Astrocyte (in vitro differentiated cells and primary cell): ENCODE data around the gene CIART. TPM values are rescaled to one million over a fixed set of nuclear protein-coding genes. Genes with fewer than 3 reads are reported as not detected.

Experiments used
- DNase-seq: peaks from one replicate; pipeline ENCODE4 v3.0.0-alpha.2; 2010; ENCODE audit warnings: low read depth
- FAIRE-seq: peaks from 2 replicates; lab custom pipeline; 2011; peaks lifted over from hg19 to GRCh38; lab: Jason Lieb, UNC
- H2AFZ ChIP-seq: 2 replicates; pipeline ENCODE4 v1.6.0; 2012; ENCODE audit warnings: low read depth, low read length, inconsistent platforms
- H3K27ac ChIP-seq: 2 replicates; pipeline ENCODE4 v1.5.1; 2011; ENCODE audit warnings: low read depth, low read length, inconsistent platforms
- H3K27me3 ChIP-seq: 2 replicates; pipeline ENCODE4 v1.6.0; 2011; ENCODE audit warnings: low read length, inconsistent platforms; ENCODE audit not compliant: insufficient read depth
- H3K36me3 ChIP-seq: 2 replicates; pipeline ENCODE4 v1.5.1; 2011; ENCODE audit warnings: low read length, inconsistent platforms; ENCODE audit not compliant: insufficient read depth
- H3K4me1 ChIP-seq: 2 replicates; pipeline ENCODE4 v1.5.1; 2011; ENCODE audit warnings: low read length, inconsistent platforms; ENCODE audit not compliant: insufficient read depth
- H3K4me2 ChIP-seq: 2 replicates; pipeline ENCODE4 v1.6.0; 2012; ENCODE audit warnings: low read length, inconsistent platforms
- H3K4me3 ChIP-seq: 2 replicates; pipeline ENCODE4 v1.5.1; 2011; ENCODE audit warnings: low read depth, mild to moderate bottlenecking, low read length, inconsistent platforms; ENCODE audit not compliant: insufficient read depth
- H3K79me2 ChIP-seq: 2 replicates; pipeline ENCODE4 v1.6.0; 2012; ENCODE audit warnings: mild to moderate bottlenecking, low read length, inconsistent platforms; ENCODE audit not compliant: insufficient read depth
- H3K9ac ChIP-seq: 2 replicates; pipeline ENCODE4 v1.6.0; 2012; ENCODE audit warnings: mild to moderate bottlenecking, low read length, inconsistent platforms
- H3K9me3 ChIP-seq: 2 replicates; pipeline ENCODE4 v1.5.1; 2012; ENCODE audit warnings: low read depth, mild to moderate bottlenecking, low read length, inconsistent platforms; ENCODE audit not compliant: insufficient read depth
- H4K20me1 ChIP-seq: 2 replicates; pipeline ENCODE4 v1.6.0; 2012; ENCODE audit warnings: low read length, inconsistent platforms; ENCODE audit not compliant: insufficient read depth
- H3K27ac Mint-ChIP-seq: one replicate; pipeline ENCODE4 v1.8.0; 2021; ENCODE audit warnings: mild to moderate bottlenecking, mixed read lengths; ENCODE audit not compliant: unreplicated experiment
- H3K27me3 Mint-ChIP-seq: one replicate; pipeline ENCODE4 v1.8.0; 2021; ENCODE audit warnings: low read depth, mixed read lengths; ENCODE audit not compliant: unreplicated experiment
- H3K36me3 Mint-ChIP-seq: one replicate; pipeline ENCODE4 v1.8.0; 2021; ENCODE audit warnings: low read depth, mixed read lengths; ENCODE audit not compliant: unreplicated experiment
- H3K4me1 Mint-ChIP-seq: one replicate; pipeline ENCODE4 v1.8.0; 2021; ENCODE audit warnings: low read depth, mixed read lengths; ENCODE audit not compliant: unreplicated experiment
- H3K4me3 Mint-ChIP-seq: one replicate; pipeline ENCODE4 v1.8.0; 2021; ENCODE audit warnings: mild to moderate bottlenecking, moderate library complexity, mixed read lengths; ENCODE audit not compliant: unreplicated experiment
- H3K9me3 Mint-ChIP-seq: one replicate; pipeline ENCODE4 v1.8.0; 2021; ENCODE audit warnings: mild to moderate bottlenecking, mixed read lengths; ENCODE audit not compliant: unreplicated experiment
- EZH2 ChIP-seq: IDR thresholded peaks from 2 replicates; pipeline ENCODE4 v1.6.1; 2012; ENCODE audit warnings: mild to moderate bottlenecking, low read length, inconsistent platforms; ENCODE audit not compliant: insufficient read depth
- total RNA-seq: library from RNA; stranded (reverse); gene quantifications from 2 replicates; pipeline ENCODE4 v1.2.1, GENCODE V29; 2021
- TF ChIP-seq, protein P1 (sequence below): IDR thresholded peaks from 2 replicates; pipeline ENCODE4 v1.5.1; 2011; ENCODE audit warnings: low read depth, mild to moderate bottlenecking, inconsistent platforms, low read length, moderate library complexity; ENCODE audit not compliant: insufficient read depth

CIART gene
- total RNA-seq, 1 donor from 2014 or later: 4.8 TPM

DNA sequence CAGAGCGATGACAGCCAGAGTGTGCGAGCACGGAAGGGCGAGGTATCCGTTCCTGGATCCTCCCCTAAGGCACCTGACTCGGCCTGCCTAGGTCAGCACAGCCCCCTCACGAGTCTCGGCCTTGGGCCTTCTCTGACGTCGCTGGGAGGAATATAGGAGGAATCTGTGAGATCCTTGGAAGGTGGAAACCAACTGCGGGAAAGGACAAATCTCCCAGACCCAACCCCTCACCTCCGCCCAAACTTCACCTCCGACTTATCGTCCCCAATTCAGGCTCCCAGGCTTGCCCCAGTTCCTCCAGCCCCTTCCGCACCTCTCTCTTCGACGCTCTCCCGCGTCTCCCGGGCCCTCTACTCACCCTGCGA is 14.0 kb upstream of the CIART start:
- no peak for FAIRE-seq
- no peaks in the 10 kb centered on the region for H3K27me3 ChIP-seq
- peaks cover 22% of the 10 kb centered on the region for H3K4me1 ChIP-seq
- H3K36me3 ChIP-seq: peaks cover 12% of the 10 kb centered on the region
- H3K27ac Mint-ChIP-seq: peak overlapping the region; percentile 86
- peaks cover 21% of the 10 kb centered on the region for H3K4me1 Mint-ChIP-seq
- peak overlapping the region; percentile 98 for H3K4me2 ChIP-seq
- no peaks in the 10 kb centered on the region for H3K27me3 Mint-ChIP-seq
- peaks cover 6% of the 10 kb centered on the region for H3K36me3 Mint-ChIP-seq
- no peaks in the 10 kb centered on the region for H3K9me3 ChIP-seq
- peak overlapping the region; percentile 87 for H2AFZ ChIP-seq
- peaks cover 7% of the 10 kb centered on the region for H4K20me1 ChIP-seq
- H3K4me3 Mint-ChIP-seq: peak overlapping the region; percentile 100
- H3K4me3 ChIP-seq: peak overlapping the region; percentile 93
- TF ChIP-seq, protein P1, sequence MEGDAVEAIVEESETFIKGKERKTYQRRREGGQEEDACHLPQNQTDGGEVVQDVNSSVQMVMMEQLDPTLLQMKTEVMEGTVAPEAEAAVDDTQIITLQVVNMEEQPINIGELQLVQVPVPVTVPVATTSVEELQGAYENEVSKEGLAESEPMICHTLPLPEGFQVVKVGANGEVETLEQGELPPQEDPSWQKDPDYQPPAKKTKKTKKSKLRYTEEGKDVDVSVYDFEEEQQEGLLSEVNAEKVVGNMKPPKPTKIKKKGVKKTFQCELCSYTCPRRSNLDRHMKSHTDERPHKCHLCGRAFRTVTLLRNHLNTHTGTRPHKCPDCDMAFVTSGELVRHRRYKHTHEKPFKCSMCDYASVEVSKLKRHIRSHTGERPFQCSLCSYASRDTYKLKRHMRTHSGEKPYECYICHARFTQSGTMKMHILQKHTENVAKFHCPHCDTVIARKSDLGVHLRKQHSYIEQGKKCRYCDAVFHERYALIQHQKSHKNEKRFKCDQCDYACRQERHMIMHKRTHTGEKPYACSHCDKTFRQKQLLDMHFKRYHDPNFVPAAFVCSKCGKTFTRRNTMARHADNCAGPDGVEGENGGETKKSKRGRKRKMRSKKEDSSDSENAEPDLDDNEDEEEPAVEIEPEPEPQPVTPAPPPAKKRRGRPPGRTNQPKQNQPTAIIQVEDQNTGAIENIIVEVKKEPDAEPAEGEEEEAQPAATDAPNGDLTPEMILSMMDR: no peak
- TF ChIP-seq EZH2: no peak
- H3K9ac ChIP-seq: peak overlapping the region; percentile 96
- H3K79me2 ChIP-seq: peaks cover 28% of the 10 kb centered on the region
- DNase-seq: no peak
- H3K27ac ChIP-seq: peak overlapping the region; percentile 73
- H3K9me3 Mint-ChIP-seq: no peaks in the 10 kb centered on the region

- H4K20me1 ChIP-seq: peaks cover 7% of the 10 kb centered on the region
- peak; percentile 96 for DNase-seq
- peaks cover 12% of the 10 kb centered on the region for H3K36me3 ChIP-seq
- Mint-ChIP-seq H3K4me3 (peak within 1 kb of the TSS; percentile 100), H3K4me1 (peaks cover 21% of the 10 kb centered on the region), H3K27ac (peak within 1 kb of the TSS; percentile 86), H3K36me3 (peaks cover 6% of the 10 kb centered on the region), H3K9me3 (no peaks in the 10 kb centered on the region), H3K27me3 (no peaks in the 10 kb centered on the region)
- H3K79me2 ChIP-seq: peaks cover 29% of the 10 kb centered on the region
- H2AFZ ChIP-seq: peak within 1 kb of the TSS; percentile 87
- H3K9ac ChIP-seq: peak within 1 kb of the TSS; percentile 96
- TF ChIP-seq, protein P1: no peak
- no peak for TF ChIP-seq EZH2
- H3K27me3 ChIP-seq: no peaks in the 10 kb centered on the region
- peak within 1 kb of the TSS; percentile 93 for H3K4me3 ChIP-seq
- peaks cover 25% of the 10 kb centered on the region for H3K4me1 ChIP-seq
- no peaks in the 10 kb centered on the region for H3K9me3 ChIP-seq
- peak within 1 kb of the TSS; percentile 73 for H3K27ac ChIP-seq
- peak within 1 kb of the TSS; percentile 98 for H3K4me2 ChIP-seq
- FAIRE-seq: no peak
Observed at GRCh38 chr1:150268705-150269403, 13.5 kb upstream of the CIART start, which contains the start of gene APH1A. Gene APH1A (minus strand): TSS chr1:150269016. CDS start chr1:150268810, 206 bp downstream.

GRCh38 chr1:150269451-150269850 is 12.9 kb upstream of the CIART start:
- no peak for FAIRE-seq

More at GRCh38 chr1:150269451-150269850, 12.9 kb upstream of the CIART start:
- DNase-seq: no peak
- Histone ChIP-seq H3K27me3 (no peaks in the 10 kb centered on the region), H3K9ac (peak overlapping the region; percentile 96), H3K9me3 (no peaks in the 10 kb centered on the region), H3K4me3 (peak overlapping the region; percentile 93), H3K4me1 (peaks cover 25% of the 10 kb centered on the region), H3K79me2 (peaks cover 32% of the 10 kb centered on the region), H4K20me1 (peaks cover 7% of the 10 kb centered on the region), H3K36me3 (peaks cover 10% of the 10 kb centered on the region), H3K27ac (peak overlapping the region; percentile 54), H2AFZ (peak overlapping the region; percentile 87), H3K4me2 (peak overlapping the region; percentile 98)
- Mint-ChIP-seq H3K4me1 (peaks cover 21% of the 10 kb centered on the region), H3K27me3 (no peaks in the 10 kb centered on the region), H3K36me3 (peaks cover 6% of the 10 kb centered on the region), H3K27ac (peak overlapping the region; percentile 86), H3K4me3 (peak overlapping the region; percentile 100), H3K9me3 (no peaks in the 10 kb centered on the region)
- TF ChIP-seq, protein P1: no peak
- no peak for TF ChIP-seq EZH2
